MCF 10A (cell line): Measurements from ENCODE around the gene COL26A1. TPM values are rescaled to one million over a fixed set of nuclear protein-coding genes. Genes with fewer than 3 reads are reported as not detected.
"Not testable (repeated sequence)": the region's sequence is repeated elsewhere in the genome, so short reads cannot be mapped to it uniquely, and the experiment has no call there.

Experiments used
- BruUV-seq: library from RNA; stranded (reverse); fragments of 400-500 nt; replicated peaks from 2 replicates; lab custom pipeline; 2021; lab: Mats Ljungman, UMichigan
- CTCF ChIA-PET: fragments of 300-600 bp; sonication (Branson Sonifier 250); formaldehyde crosslinking; extraction: SDS; loops from one replicate; lab custom pipeline; 2021; ENCODE audit warnings: antibody characterized with exemption, inconsistent platforms; lab: Yijun Ruan, JAX
- POLR2A ChIA-PET: fragments of 300-600, 350-650 bp; sonication (Branson Sonifier 250); formaldehyde crosslinking; extraction: SDS; loops from one replicate; lab custom pipeline; 2020; ENCODE audit warnings: antibody characterized with exemption, inconsistent platforms; lab: Yijun Ruan, JAX
- DNase-seq: peaks from one replicate; pipeline ENCODE4 v3.0.0-alpha.2; 2018; ENCODE audit not compliant: unreplicated experiment
- H3K27ac Mint-ChIP-seq: one replicate; pipeline ENCODE4 v1.8.0; 2022; ENCODE audit warnings: mild to moderate bottlenecking, low read depth, mixed read lengths; ENCODE audit not compliant: unreplicated experiment
- H3K27me3 Mint-ChIP-seq: one replicate; pipeline ENCODE4 v1.8.0; 2022; ENCODE audit warnings: mixed read lengths; ENCODE audit not compliant: insufficient read depth, unreplicated experiment
- H3K36me3 Mint-ChIP-seq: one replicate; pipeline ENCODE4 v1.8.0; 2022; ENCODE audit warnings: mild to moderate bottlenecking, moderate library complexity, mixed read lengths; ENCODE audit not compliant: insufficient read depth, unreplicated experiment
- H3K4me1 Mint-ChIP-seq: one replicate; pipeline ENCODE4 v1.8.0; 2022; ENCODE audit warnings: mixed read lengths; ENCODE audit not compliant: insufficient read depth, unreplicated experiment
- H3K4me3 Mint-ChIP-seq: one replicate; pipeline ENCODE4 v1.8.0; 2022; ENCODE audit warnings: mild to moderate bottlenecking, moderate library complexity, mixed read lengths; ENCODE audit not compliant: unreplicated experiment
- H3K9me3 Mint-ChIP-seq: one replicate; pipeline ENCODE4 v1.8.0; 2022; ENCODE audit warnings: mixed read lengths; ENCODE audit not compliant: unreplicated experiment
- CTCF ChIP-seq: fragments of 200-600 bp; IDR thresholded peaks from one replicate; pipeline ENCODE4 v1.8.0; 2022; ENCODE audit warnings: antibody characterized with exemption, mild to moderate bottlenecking; ENCODE audit not compliant: unreplicated experiment
- intact Hi-C: fragments of 100-400 bp; cut with micrococcal nuclease; formaldehyde crosslinking; loops from 2 replicates; pipeline ENCODE4 v1.14.1; 2022
- total RNA-seq: library from RNA; stranded (reverse); gene quantifications from 2 replicates; pipeline ENCODE4 v1.2.3, GENCODE V29; 2022

Gene COL26A1
- total RNA-seq, 1 experiment from 2014 or later = not detected

- Mint-ChIP-seq H3K9me3 (no peaks in the 10 kb centered on the region), H3K27me3 (peaks cover 74% of the 10 kb centered on the region), H3K27ac (no peak overlapping the region), H3K4me3 (no peak overlapping the region), H3K4me1 (no peaks in the 10 kb centered on the region), H3K36me3 (no peaks in the 10 kb centered on the region)
- BruUV-seq = no TSS peak
- ChIA-PET CTCF (interaction anchor here (0.6 kb wide), 1 partner anchor 108 kb away, joined by 3 read pairs; no protein-coding TSS in a partner anchor), POLR2A (interaction anchor here (0.8 kb wide), 1 partner anchor 21 kb away, joined by 4 read pairs; no protein-coding TSS in a partner anchor)
- intact Hi-C loops = no loop called here
- no peak for TF ChIP-seq CTCF
- DNase-seq = no peak
Measured at GRCh38 chr7:101557978-101558741, 195.5 kb downstream of the COL26A1 start.

- no peak for DNase-seq
- Mint-ChIP-seq H3K4me1 (no peaks in the 10 kb centered on the region), H3K36me3 (no peaks in the 10 kb centered on the region), H3K9me3 (no peaks in the 10 kb centered on the region), H3K27ac (no peak overlapping the region), H3K27me3 (peaks cover 68% of the 10 kb centered on the region), H3K4me3 (no peak overlapping the region)
- BruUV-seq = no TSS peak
- CTCF ChIA-PET = interaction anchor here (0.7 kb wide), 2 partner anchors 22 to 45 kb away, joined by 3 read pairs; no protein-coding TSS in a partner anchor
- no peak for TF ChIP-seq CTCF
- intact Hi-C loops = no loop called here
- POLR2A ChIA-PET = interaction anchor here (0.5 kb wide), 1 partner anchor 208 kb away, joined by 3 read pairs; no protein-coding TSS in a partner anchor
Measured at GRCh38 chr7:101558742-101559325, 196.2 kb downstream of the COL26A1 start.

- H3K36me3 Mint-ChIP-seq = no peaks in the 10 kb centered on the region
- intact Hi-C loops = no loop called here
- BruUV-seq = no TSS peak
- DNase-seq = no peak
- peaks cover 60% of the 10 kb centered on the region for H3K27me3 Mint-ChIP-seq
- peaks cover 4% of the 10 kb centered on the region for H3K4me1 Mint-ChIP-seq
- TF ChIP-seq CTCF = no peak
- no peak overlapping the region for H3K4me3 Mint-ChIP-seq
- H3K27ac Mint-ChIP-seq = no peak overlapping the region
- CTCF ChIA-PET = interaction anchor here (0.5 to 0.9 kb wide), 4 partner anchors 16 to 256 kb away, joined by 3 to 5 read pairs (median 3); no protein-coding TSS in a partner anchor
- no peaks in the 10 kb centered on the region for H3K9me3 Mint-ChIP-seq
- POLR2A ChIA-PET = no interaction called here
Measured at GRCh38 chr7:101559586-101559985, 196.9 kb downstream of the COL26A1 start.

GRCh38 chr7:101560021-101560420 is 197.3 kb downstream of the COL26A1 start:
- intact Hi-C loops, H3K9me3 Mint-ChIP-seq, POLR2A ChIA-PET, H3K4me3 Mint-ChIP-seq, DNase-seq, H3K36me3 Mint-ChIP-seq, H3K4me1 Mint-ChIP-seq, BruUV-seq, H3K27ac Mint-ChIP-seq: not testable (repeated sequence)
- peaks cover 56% of the 10 kb centered on the region for H3K27me3 Mint-ChIP-seq
- CTCF ChIA-PET = interaction anchor here (0.6 to 0.9 kb wide), 2 partner anchors 17 to 188 kb away, joined by 3 to 5 read pairs; no protein-coding TSS in a partner anchor
